Measurements from ENCODE around the gene SLC22A16. TPM values are rescaled to one million over a fixed set of nuclear protein-coding genes. Genes with fewer than 3 reads are reported as not detected.
"Not testable (repeated sequence)": the region's sequence is repeated elsewhere in the genome, so short reads cannot be mapped to it uniquely, and the experiment has no call there.

The SLC22A16 gene
- total RNA-seq, 1 experiment from 2014 or later = not detected

DNA sequence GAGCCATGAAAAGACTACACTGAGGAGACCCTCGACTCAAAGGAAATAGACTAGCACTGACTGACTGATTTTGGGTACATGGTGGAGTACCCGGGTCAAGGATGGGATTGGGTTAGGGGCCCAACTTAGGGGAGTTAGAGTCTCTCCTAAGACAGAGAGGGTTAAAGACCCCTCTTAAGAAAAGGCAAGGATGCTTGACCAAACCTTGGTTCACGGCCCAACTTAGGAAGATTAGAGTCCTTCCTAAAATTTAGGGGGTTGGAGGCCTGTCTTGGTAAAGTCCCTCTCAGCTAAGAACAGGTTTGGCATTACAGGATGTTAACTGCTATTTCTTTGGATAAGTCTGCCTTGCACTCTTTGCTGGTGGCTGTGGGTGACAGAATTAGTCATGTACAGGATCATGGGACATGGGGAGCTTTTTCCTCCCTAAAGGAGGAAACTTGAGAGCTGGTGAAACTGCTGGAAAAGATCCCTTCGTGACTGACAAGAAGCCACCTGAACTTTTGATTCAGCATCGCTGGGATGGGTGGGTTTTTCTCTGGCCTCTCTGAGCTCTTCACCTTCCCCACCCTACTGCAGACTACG, 12.3 kb upstream of the SLC22A16 start:
- no peak overlapping the region for H3K27ac Mint-ChIP-seq
- H3K9me3 Mint-ChIP-seq = no peaks in the 10 kb centered on the region
- POLR2A ChIA-PET = no interaction called here
- no peak for ATAC-seq
- no peak for DNase-seq (ENCODE audit: low spot score)
- H3K36me3 Mint-ChIP-seq = no peaks in the 10 kb centered on the region
- H3K4me3 Mint-ChIP-seq = no peak overlapping the region
- CTCF ChIA-PET = no interaction called here
- H3K4me1 Mint-ChIP-seq = peaks cover 4% of the 10 kb centered on the region; the same call in 1 of the 2 replicates
- TF ChIP-seq, protein P1, sequence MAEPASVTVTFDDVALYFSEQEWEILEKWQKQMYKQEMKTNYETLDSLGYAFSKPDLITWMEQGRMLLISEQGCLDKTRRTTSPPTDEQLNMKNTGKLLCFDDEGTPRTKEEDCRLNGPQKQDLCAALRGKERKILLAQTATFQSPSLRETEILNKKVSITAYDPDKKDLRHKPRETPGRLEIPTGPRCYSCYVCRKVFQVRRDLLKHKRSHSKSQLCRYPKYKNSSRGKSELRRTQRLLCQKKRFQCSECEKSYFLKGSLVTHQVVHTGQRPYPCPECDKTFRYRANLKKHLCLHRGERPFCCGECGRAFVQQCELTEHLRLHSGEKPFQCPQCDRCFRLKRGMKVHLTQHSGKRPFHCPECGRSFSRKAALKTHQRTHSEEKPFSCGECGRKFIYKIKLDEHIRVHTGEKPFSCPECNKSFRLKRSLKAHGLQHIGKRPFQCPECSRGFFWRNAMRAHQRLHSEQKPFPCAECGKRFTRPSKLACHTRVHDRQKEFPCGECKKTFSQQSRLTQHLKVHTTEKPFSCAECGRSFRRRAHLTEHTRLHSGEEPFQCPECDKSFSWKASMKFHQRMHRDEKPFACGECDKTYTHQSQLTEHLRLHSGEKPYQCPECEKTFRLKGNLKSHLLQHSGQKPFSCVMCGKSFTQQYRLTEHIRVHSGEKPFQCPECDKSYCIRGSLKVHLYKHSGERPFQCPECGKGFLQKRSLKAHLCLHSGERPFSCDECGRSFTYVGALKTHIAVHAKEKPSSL (CRISPR knock-in tag; conservative IDR thresholded peaks at IDR 0.05) = no peak
- TF ChIP-seq, protein P2, sequence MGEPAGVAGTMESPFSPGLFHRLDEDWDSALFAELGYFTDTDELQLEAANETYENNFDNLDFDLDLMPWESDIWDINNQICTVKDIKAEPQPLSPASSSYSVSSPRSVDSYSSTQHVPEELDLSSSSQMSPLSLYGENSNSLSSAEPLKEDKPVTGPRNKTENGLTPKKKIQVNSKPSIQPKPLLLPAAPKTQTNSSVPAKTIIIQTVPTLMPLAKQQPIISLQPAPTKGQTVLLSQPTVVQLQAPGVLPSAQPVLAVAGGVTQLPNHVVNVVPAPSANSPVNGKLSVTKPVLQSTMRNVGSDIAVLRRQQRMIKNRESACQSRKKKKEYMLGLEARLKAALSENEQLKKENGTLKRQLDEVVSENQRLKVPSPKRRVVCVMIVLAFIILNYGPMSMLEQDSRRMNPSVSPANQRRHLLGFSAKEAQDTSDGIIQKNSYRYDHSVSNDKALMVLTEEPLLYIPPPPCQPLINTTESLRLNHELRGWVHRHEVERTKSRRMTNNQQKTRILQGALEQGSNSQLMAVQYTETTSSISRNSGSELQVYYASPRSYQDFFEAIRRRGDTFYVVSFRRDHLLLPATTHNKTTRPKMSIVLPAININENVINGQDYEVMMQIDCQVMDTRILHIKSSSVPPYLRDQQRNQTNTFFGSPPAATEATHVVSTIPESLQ (CRISPR knock-in tag; IDR thresholded peaks at IDR 0.05) = no peak
- TF ChIP-seq GRHL2 (CRISPR knock-in tag; IDR thresholded peaks at IDR 0.05; ENCODE audit: insufficient replicate concordance, severe bottlenecking) (no peak), TEAD4 (CRISPR knock-in tag; IDR thresholded peaks at IDR 0.05) (no peak), CREM (CRISPR knock-in tag; IDR thresholded peaks at IDR 0.05) (no peak), MYBL2 (CRISPR knock-in tag; IDR thresholded peaks at IDR 0.05) (no peak), ZNF121 (CRISPR knock-in tag; IDR thresholded peaks at IDR 0.05) (no peak), GTF2I (CRISPR knock-in tag; conservative IDR thresholded peaks at IDR 0.05) (no peak), ZNF263 (CRISPR knock-in tag; IDR thresholded peaks at IDR 0.05; ENCODE audit: low read depth) (no peak), ELF4 (CRISPR knock-in tag; IDR thresholded peaks at IDR 0.05; ENCODE audit: low read depth) (no peak)
- TF ChIP-seq, protein P3, sequence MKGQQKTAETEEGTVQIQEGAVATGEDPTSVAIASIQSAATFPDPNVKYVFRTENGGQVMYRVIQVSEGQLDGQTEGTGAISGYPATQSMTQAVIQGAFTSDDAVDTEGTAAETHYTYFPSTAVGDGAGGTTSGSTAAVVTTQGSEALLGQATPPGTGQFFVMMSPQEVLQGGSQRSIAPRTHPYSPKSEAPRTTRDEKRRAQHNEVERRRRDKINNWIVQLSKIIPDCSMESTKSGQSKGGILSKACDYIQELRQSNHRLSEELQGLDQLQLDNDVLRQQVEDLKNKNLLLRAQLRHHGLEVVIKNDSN (CRISPR knock-in tag; IDR thresholded peaks at IDR 0.05) = no peak
- H3K27me3 Mint-ChIP-seq (ENCODE audit: low read depth) = no peaks in the 10 kb centered on the region; the same call in 1 of the 2 replicates

DNA sequence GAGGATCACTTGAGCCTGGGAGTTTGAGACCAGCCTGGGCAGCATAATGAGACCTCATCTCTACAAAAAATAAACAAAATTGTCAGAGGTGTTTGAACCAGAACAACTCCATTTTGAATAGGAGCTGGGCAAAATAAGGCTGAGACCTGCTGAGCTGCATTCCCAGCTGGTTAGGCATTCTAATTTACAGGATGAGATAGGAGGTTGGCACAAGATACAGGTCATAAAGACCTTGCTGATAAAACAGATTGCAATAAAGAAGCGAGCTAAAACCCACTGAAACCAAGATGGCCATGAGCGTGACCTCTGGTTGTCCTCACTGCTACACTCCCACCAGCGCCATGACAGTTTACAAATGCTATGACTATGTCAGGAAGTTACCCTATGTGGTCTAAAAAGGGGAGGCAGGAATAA, 11.6 kb upstream of the SLC22A16 start:
- H3K4me1 Mint-ChIP-seq; H3K27ac Mint-ChIP-seq; ATAC-seq; H3K9me3 Mint-ChIP-seq; POLR2A ChIA-PET; H3K36me3 Mint-ChIP-seq; DNase-seq (ENCODE audit: low spot score); CTCF ChIA-PET; H3K27me3 Mint-ChIP-seq (ENCODE audit: low read depth); H3K4me3 Mint-ChIP-seq: not testable (repeated sequence)

DNA sequence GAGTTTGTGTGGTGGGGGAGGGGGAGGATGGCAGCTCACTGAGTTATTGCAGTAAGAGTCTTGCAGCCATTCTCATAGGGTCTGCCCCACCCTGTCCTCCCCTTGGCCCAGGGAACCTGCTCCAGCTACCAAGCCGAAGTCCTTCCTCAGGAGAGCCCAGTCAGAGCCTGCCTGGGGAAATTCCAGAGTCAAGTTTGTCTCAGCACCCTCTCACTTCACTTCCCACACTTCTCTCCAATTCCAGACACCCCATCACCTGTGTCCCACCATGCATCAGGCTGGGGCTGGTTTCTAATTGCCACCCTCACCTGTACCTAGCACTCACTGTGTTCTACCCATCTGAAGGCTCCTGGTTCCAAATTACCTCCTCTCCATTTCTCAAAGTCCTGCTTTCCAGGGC, 10.3 kb upstream of the SLC22A16 start:
- no peak for ATAC-seq
- H3K36me3 Mint-ChIP-seq = no peaks in the 10 kb centered on the region
- no peak for DNase-seq (ENCODE audit: low spot score)
- ChIA-PET CTCF (no interaction called here), POLR2A (no interaction called here)
- H3K27me3 Mint-ChIP-seq (ENCODE audit: low read depth) = no peaks in the 10 kb centered on the region; the same call in 1 of the 2 replicates
- H3K4me3 Mint-ChIP-seq = no peak overlapping the region
- peaks cover 7% of the 10 kb centered on the region for H3K9me3 Mint-ChIP-seq
- H3K4me1 Mint-ChIP-seq = no peaks in the 10 kb centered on the region
- H3K27ac Mint-ChIP-seq = no peak overlapping the region
- TF ChIP-seq, protein P4, sequence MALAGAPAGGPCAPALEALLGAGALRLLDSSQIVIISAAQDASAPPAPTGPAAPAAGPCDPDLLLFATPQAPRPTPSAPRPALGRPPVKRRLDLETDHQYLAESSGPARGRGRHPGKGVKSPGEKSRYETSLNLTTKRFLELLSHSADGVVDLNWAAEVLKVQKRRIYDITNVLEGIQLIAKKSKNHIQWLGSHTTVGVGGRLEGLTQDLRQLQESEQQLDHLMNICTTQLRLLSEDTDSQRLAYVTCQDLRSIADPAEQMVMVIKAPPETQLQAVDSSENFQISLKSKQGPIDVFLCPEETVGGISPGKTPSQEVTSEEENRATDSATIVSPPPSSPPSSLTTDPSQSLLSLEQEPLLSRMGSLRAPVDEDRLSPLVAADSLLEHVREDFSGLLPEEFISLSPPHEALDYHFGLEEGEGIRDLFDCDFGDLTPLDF (CRISPR knock-in tag; IDR thresholded peaks at IDR 0.05) = no peak
- TF ChIP-seq CBFB (CRISPR knock-in tag; IDR thresholded peaks at IDR 0.05; ENCODE audit: low read depth) (no peak), NR1H2 (CRISPR knock-in tag; IDR thresholded peaks at IDR 0.05) (no peak), RELA (CRISPR knock-in tag; IDR thresholded peaks at IDR 0.05; ENCODE audit: borderline replicate concordance) (no peak), ZNF138 (CRISPR knock-in tag; conservative IDR thresholded peaks at IDR 0.05) (no peak), NFATC4 (CRISPR knock-in tag; IDR thresholded peaks at IDR 0.05) (no peak), PRRX2 (CRISPR knock-in tag; IDR thresholded peaks at IDR 0.05) (no peak), KAT7 (CRISPR knock-in tag; IDR thresholded peaks at IDR 0.05; ENCODE audit: borderline replicate concordance) (no peak), ZNF671 (CRISPR knock-in tag; IDR thresholded peaks at IDR 0.05) (no peak), FOXP1 (CRISPR knock-in tag; IDR thresholded peaks at IDR 0.05; ENCODE audit: borderline replicate concordance) (no peak), SMAD4 (CRISPR knock-in tag; IDR thresholded peaks at IDR 0.05) (no peak), ZNF121 (CRISPR knock-in tag; IDR thresholded peaks at IDR 0.05) (no peak)
- TF ChIP-seq, protein P5, sequence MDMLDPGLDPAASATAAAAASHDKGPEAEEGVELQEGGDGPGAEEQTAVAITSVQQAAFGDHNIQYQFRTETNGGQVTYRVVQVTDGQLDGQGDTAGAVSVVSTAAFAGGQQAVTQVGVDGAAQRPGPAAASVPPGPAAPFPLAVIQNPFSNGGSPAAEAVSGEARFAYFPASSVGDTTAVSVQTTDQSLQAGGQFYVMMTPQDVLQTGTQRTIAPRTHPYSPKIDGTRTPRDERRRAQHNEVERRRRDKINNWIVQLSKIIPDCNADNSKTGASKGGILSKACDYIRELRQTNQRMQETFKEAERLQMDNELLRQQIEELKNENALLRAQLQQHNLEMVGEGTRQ (CRISPR knock-in tag; IDR thresholded peaks at IDR 0.05) = no peak
- TF ChIP-seq, protein P1 (CRISPR knock-in tag; conservative IDR thresholded peaks at IDR 0.05) = no peak
- TF ChIP-seq, protein P3 (CRISPR knock-in tag; IDR thresholded peaks at IDR 0.05) = no peak
